ENCODE measurements around the gene PNLIPRP2. TPM values are rescaled to one million over a fixed set of nuclear protein-coding genes. Genes with fewer than 3 reads are reported as not detected.

The PNLIPRP2 gene
- total RNA-seq, 2 donors from 2014 or later: 0.64 to 0.79 TPM

- Mint-ChIP-seq H3K9me3 (no peaks in the 10 kb centered on the region), H3K27me3 (ENCODE audit: insufficient read depth) (no peaks in the 10 kb centered on the region), H3K4me1 (peaks cover 7% of the 10 kb centered on the region), H3K27ac (no peak overlapping the region), H3K36me3 (ENCODE audit: low read depth) (no peaks in the 10 kb centered on the region), H3K4me3 (no peak overlapping the region)
- H3K9ac ChIP-seq (ENCODE audit: extremely low read depth, low read length, poor library complexity, severe bottlenecking): no peak overlapping the region
- no peaks in the 10 kb centered on the region for H3K4me1 ChIP-seq (ENCODE audit: control insufficient read depth, insufficient read depth, low read length)
- no peaks in the 10 kb centered on the region for H3K27me3 ChIP-seq (ENCODE audit: control insufficient read depth, insufficient read depth, low read length, poor library complexity, severe bottlenecking)
- H3K4me3 ChIP-seq (ENCODE audit: low read length): no peak overlapping the region
- H3K27ac ChIP-seq (ENCODE audit: low read depth, low read length): no peak overlapping the region
- no peaks in the 10 kb centered on the region for H3K36me3 ChIP-seq (ENCODE audit: control insufficient read depth, insufficient read depth, low read length)
- TF ChIP-seq, protein P1, sequence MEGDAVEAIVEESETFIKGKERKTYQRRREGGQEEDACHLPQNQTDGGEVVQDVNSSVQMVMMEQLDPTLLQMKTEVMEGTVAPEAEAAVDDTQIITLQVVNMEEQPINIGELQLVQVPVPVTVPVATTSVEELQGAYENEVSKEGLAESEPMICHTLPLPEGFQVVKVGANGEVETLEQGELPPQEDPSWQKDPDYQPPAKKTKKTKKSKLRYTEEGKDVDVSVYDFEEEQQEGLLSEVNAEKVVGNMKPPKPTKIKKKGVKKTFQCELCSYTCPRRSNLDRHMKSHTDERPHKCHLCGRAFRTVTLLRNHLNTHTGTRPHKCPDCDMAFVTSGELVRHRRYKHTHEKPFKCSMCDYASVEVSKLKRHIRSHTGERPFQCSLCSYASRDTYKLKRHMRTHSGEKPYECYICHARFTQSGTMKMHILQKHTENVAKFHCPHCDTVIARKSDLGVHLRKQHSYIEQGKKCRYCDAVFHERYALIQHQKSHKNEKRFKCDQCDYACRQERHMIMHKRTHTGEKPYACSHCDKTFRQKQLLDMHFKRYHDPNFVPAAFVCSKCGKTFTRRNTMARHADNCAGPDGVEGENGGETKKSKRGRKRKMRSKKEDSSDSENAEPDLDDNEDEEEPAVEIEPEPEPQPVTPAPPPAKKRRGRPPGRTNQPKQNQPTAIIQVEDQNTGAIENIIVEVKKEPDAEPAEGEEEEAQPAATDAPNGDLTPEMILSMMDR (conservative IDR thresholded peaks at IDR 0.05): no peak
- no peaks in the 10 kb centered on the region for H3K9me3 ChIP-seq (ENCODE audit: control insufficient read depth, low read length)
- WGBS, 2 experiments (ENCODE audit: insufficient coverage in 1 of 2, insufficient read length in 1 of 2): 89 to 97% methylated on average over 7 to 11 of the region's 11 CpGs
- no peak for DNase-seq
Observed at GRCh38 chr10:116634126-116634975, 13.6 kb downstream of the PNLIPRP2 start.

DNA sequence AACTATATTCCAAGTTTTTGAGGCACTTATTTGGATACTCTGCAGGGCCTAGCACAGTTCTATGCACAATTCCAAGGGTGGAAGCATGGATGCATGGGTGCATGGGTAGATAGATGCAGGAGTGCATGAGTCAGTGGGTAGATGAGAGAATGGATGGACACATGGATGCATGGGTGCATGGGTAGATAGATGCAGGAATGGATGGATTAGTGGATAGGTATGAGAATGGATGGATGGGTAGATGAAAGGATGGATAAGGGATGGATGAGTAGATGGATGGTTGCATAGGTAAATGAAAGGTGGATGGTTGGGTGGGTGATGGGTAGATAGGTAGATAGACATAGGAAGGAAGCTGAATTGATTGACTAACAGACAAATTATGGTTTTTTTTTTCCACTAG lies 15.6 kb downstream of the PNLIPRP2 start:
- H3K4me3 ChIP-seq (ENCODE audit: low read length): no peak overlapping the region
- no peak overlapping the region for H3K27ac ChIP-seq (ENCODE audit: low read depth, low read length)
- no peaks in the 10 kb centered on the region for H3K4me1 Mint-ChIP-seq
- H3K27ac Mint-ChIP-seq: no peak overlapping the region
- peaks cover 12% of the 10 kb centered on the region for H3K27me3 Mint-ChIP-seq (ENCODE audit: insufficient read depth)
- no peak overlapping the region for H3K4me3 Mint-ChIP-seq
- DNase-seq: no peak
- H3K9me3 Mint-ChIP-seq: peaks cover 6% of the 10 kb centered on the region
- no peak overlapping the region for H3K9ac ChIP-seq (ENCODE audit: extremely low read depth, low read length, poor library complexity, severe bottlenecking)
- no peaks in the 10 kb centered on the region for H3K36me3 Mint-ChIP-seq (ENCODE audit: low read depth)
- no peaks in the 10 kb centered on the region for H3K36me3 ChIP-seq (ENCODE audit: control insufficient read depth, insufficient read depth, low read length)
- H3K4me1 ChIP-seq (ENCODE audit: control insufficient read depth, insufficient read depth, low read length): no peaks in the 10 kb centered on the region
- no peaks in the 10 kb centered on the region for H3K9me3 ChIP-seq (ENCODE audit: control insufficient read depth, low read length)
- H3K27me3 ChIP-seq (ENCODE audit: control insufficient read depth, insufficient read depth, low read length, poor library complexity, severe bottlenecking): no peaks in the 10 kb centered on the region
- TF ChIP-seq, protein P1 (conservative IDR thresholded peaks at IDR 0.05): no peak

DNA sequence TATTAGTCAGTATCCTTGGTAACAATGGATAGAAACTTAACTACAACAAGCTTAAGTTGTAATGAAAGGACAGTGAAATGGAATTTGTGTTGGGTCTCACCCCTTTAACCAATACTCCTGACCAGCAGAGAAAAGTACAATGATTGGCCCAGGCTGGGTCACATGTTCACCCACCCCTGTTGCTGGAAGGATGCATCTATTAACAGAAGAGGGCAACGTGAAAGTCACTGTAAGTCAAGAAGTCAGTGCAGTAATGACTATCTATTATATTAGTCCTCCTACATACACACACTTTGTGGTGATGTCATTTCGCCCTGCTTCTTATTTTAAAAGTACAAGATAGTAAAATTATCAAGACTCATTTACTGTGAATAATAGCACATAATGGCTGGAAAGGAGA lies 16.2 kb downstream of the PNLIPRP2 start:
- WGBS, 2 experiments (ENCODE audit: insufficient coverage in 1 of 2, insufficient read length in 1 of 2): 29% methylated on average over 1 of the region's 2 CpGs; no CpG with 5 or more reads in 1 of the 2 experiments
- no peak overlapping the region for H3K27ac ChIP-seq (ENCODE audit: low read depth, low read length)
- H3K4me3 ChIP-seq (ENCODE audit: low read length): no peak overlapping the region
- Mint-ChIP-seq H3K4me1 (no peaks in the 10 kb centered on the region), H3K27ac (no peak overlapping the region), H3K4me3 (no peak overlapping the region), H3K9me3 (peaks cover 6% of the 10 kb centered on the region), H3K36me3 (ENCODE audit: low read depth) (no peaks in the 10 kb centered on the region), H3K27me3 (ENCODE audit: insufficient read depth) (peaks cover 12% of the 10 kb centered on the region)
- no peak overlapping the region for H3K9ac ChIP-seq (ENCODE audit: extremely low read depth, low read length, poor library complexity, severe bottlenecking)
- no peaks in the 10 kb centered on the region for H3K9me3 ChIP-seq (ENCODE audit: control insufficient read depth, low read length)
- TF ChIP-seq, protein P1 (conservative IDR thresholded peaks at IDR 0.05): no peak
- H3K27me3 ChIP-seq (ENCODE audit: control insufficient read depth, insufficient read depth, low read length, poor library complexity, severe bottlenecking): no peaks in the 10 kb centered on the region
- H3K4me1 ChIP-seq (ENCODE audit: control insufficient read depth, insufficient read depth, low read length): no peaks in the 10 kb centered on the region
- no peak for DNase-seq
- H3K36me3 ChIP-seq (ENCODE audit: control insufficient read depth, insufficient read depth, low read length): no peaks in the 10 kb centered on the region

Data from endodermal cell (in vitro differentiated cells).